ENCODE data around the gene DCLRE1B. TPM values are rescaled to one million over a fixed set of nuclear protein-coding genes. Genes with fewer than 3 reads are reported as not detected.

DCLRE1B gene
- polyA plus RNA-seq, 2 donors: 1.5 to 3.7 TPM

GRCh38 chr1:113901191-113901590, 3.9 kb upstream of the DCLRE1B start:
- Histone ChIP-seq H3K27me3 (ENCODE audit: control insufficient read depth in 1 of 2, insufficient read depth in 2 of 2, low read length in 2 of 2) (no peaks in the 10 kb centered on the region), H3K36me3 (ENCODE audit: control insufficient read depth in 2 of 2, insufficient read depth in 2 of 2, low read length in 1 of 2) (peaks cover 8 to 11% of the 10 kb centered on the region in 2 donors), H3K9me3 (ENCODE audit: control insufficient read depth in 2 of 2, insufficient read depth in 1 of 2, low read depth in 1 of 2, low read length in 1 of 2) (no peaks in the 10 kb centered on the region), H3K4me1 (ENCODE audit: control insufficient read depth in 2 of 2, insufficient read depth in 2 of 2, low read length in 1 of 2) (peaks cover 0 to 2% of the 10 kb centered on the region in 2 donors), H3K27ac (ENCODE audit: low read depth in 2 of 2, low read length in 1 of 2) (no peak overlapping the region), H3K4me3 (ENCODE audit: low read depth in 1 of 2, low read length in 2 of 2) (no peak overlapping the region)
- WGBS, 2 donors: 66 to 83% methylated on average over 3 of the region's 3 CpGs

GRCh38 chr1:113903501-113904292, 1.4 kb upstream of the DCLRE1B start:
- WGBS, 2 donors: 15% methylated on average over 7 of the region's 7 CpGs
- peaks cover 0 to 2% of the 10 kb centered on the region in 2 donors for H3K4me1 ChIP-seq (ENCODE audit: control insufficient read depth in 2 of 2, insufficient read depth in 2 of 2, low read length in 1 of 2)
- peaks cover 0 to 13% of the 10 kb centered on the region in 2 donors for H3K36me3 ChIP-seq (ENCODE audit: control insufficient read depth in 2 of 2, insufficient read depth in 2 of 2, low read length in 1 of 2)
- H3K27me3 ChIP-seq (ENCODE audit: control insufficient read depth in 1 of 2, insufficient read depth in 2 of 2, low read length in 2 of 2): no peaks in the 10 kb centered on the region
- H3K4me3 ChIP-seq (ENCODE audit: low read depth in 1 of 2, low read length in 2 of 2): peak overlapping the region; percentile 65 to 83
- H3K9me3 ChIP-seq (ENCODE audit: control insufficient read depth in 2 of 2, insufficient read depth in 1 of 2, low read depth in 1 of 2, low read length in 1 of 2): no peaks in the 10 kb centered on the region
- H3K27ac ChIP-seq (ENCODE audit: low read depth in 2 of 2, low read length in 1 of 2): peak overlapping the region; percentile 85 to 99

- Histone ChIP-seq H3K27ac (ENCODE audit: low read depth in 2 of 2, low read length in 1 of 2) (peak overlapping the region; percentile 85 to 99), H3K9me3 (ENCODE audit: control insufficient read depth in 2 of 2, insufficient read depth in 1 of 2, low read depth in 1 of 2, low read length in 1 of 2) (no peaks in the 10 kb centered on the region), H3K27me3 (ENCODE audit: control insufficient read depth in 1 of 2, insufficient read depth in 2 of 2, low read length in 2 of 2) (no peaks in the 10 kb centered on the region), H3K4me1 (ENCODE audit: control insufficient read depth in 2 of 2, insufficient read depth in 2 of 2, low read length in 1 of 2) (peaks cover 0 to 2% of the 10 kb centered on the region in 2 donors), H3K4me3 (ENCODE audit: low read depth in 1 of 2, low read length in 2 of 2) (peak overlapping the region; percentile 65 to 83), H3K36me3 (ENCODE audit: control insufficient read depth in 2 of 2, insufficient read depth in 2 of 2, low read length in 1 of 2) (peaks cover 0 to 14% of the 10 kb centered on the region in 2 donors)
- WGBS, 2 donors: 0% methylated on average over 11 of the region's 11 CpGs
Measured at GRCh38 chr1:113904293-113904673, 843 bp upstream of the DCLRE1B start.

- peaks cover 0 to 2% of the 10 kb centered on the region in 2 donors for H3K4me1 ChIP-seq (ENCODE audit: control insufficient read depth in 2 of 2, insufficient read depth in 2 of 2, low read length in 1 of 2)
- peaks cover 0 to 11% of the 10 kb centered on the region in 2 donors for H3K36me3 ChIP-seq (ENCODE audit: control insufficient read depth in 2 of 2, insufficient read depth in 2 of 2, low read length in 1 of 2)
- 0% methylated on average over 17 of the region's 17 CpGs for WGBS, 2 donors
- H3K9me3 ChIP-seq (ENCODE audit: control insufficient read depth in 2 of 2, insufficient read depth in 1 of 2, low read depth in 1 of 2, low read length in 1 of 2): no peaks in the 10 kb centered on the region
- H3K27me3 ChIP-seq (ENCODE audit: control insufficient read depth in 1 of 2, insufficient read depth in 2 of 2, low read length in 2 of 2): no peaks in the 10 kb centered on the region
- peak overlapping the region; percentile 68 to 99 for H3K27ac ChIP-seq (ENCODE audit: low read depth in 2 of 2, low read length in 1 of 2)
- peak overlapping the region; percentile 65 to 83 for H3K4me3 ChIP-seq (ENCODE audit: low read depth in 1 of 2, low read length in 2 of 2)
Measured at GRCh38 chr1:113905435-113905861, 322 bp downstream of the DCLRE1B start.

- Histone ChIP-seq H3K4me3 (ENCODE audit: low read depth in 1 of 2, low read length in 2 of 2) (no peak overlapping the region), H3K36me3 (ENCODE audit: control insufficient read depth in 2 of 2, insufficient read depth in 2 of 2, low read length in 1 of 2) (peaks cover 0 to 12% of the 10 kb centered on the region in 2 donors), H3K4me1 (ENCODE audit: control insufficient read depth in 2 of 2, insufficient read depth in 2 of 2, low read length in 1 of 2) (no peaks in the 10 kb centered on the region), H3K27ac (ENCODE audit: low read depth in 2 of 2, low read length in 1 of 2) (peak overlapping the region in 1 of 2 donors; percentile 59), H3K27me3 (ENCODE audit: control insufficient read depth in 1 of 2, insufficient read depth in 2 of 2, low read length in 2 of 2) (no peaks in the 10 kb centered on the region), H3K9me3 (ENCODE audit: control insufficient read depth in 2 of 2, insufficient read depth in 1 of 2, low read depth in 1 of 2, low read length in 1 of 2) (no peaks in the 10 kb centered on the region)
- 64 to 65% methylated on average over 6 of the region's 6 CpGs for WGBS, 2 donors
Measured at GRCh38 chr1:113912594-113913311, 7.6 kb downstream of the DCLRE1B start.

- Histone ChIP-seq H3K4me1 (ENCODE audit: control insufficient read depth in 2 of 2, insufficient read depth in 2 of 2, low read length in 1 of 2) (no peaks in the 10 kb centered on the region), H3K9me3 (ENCODE audit: control insufficient read depth in 2 of 2, insufficient read depth in 1 of 2, low read depth in 1 of 2, low read length in 1 of 2) (no peaks in the 10 kb centered on the region), H3K27me3 (ENCODE audit: control insufficient read depth in 1 of 2, insufficient read depth in 2 of 2, low read length in 2 of 2) (no peaks in the 10 kb centered on the region), H3K27ac (ENCODE audit: low read depth in 2 of 2, low read length in 1 of 2) (peak overlapping the region in 1 of 2 donors; percentile 59), H3K4me3 (ENCODE audit: low read depth in 1 of 2, low read length in 2 of 2) (no peak overlapping the region), H3K36me3 (ENCODE audit: control insufficient read depth in 2 of 2, insufficient read depth in 2 of 2, low read length in 1 of 2) (peaks cover 0 to 8% of the 10 kb centered on the region in 2 donors)
- WGBS, 2 donors: 46 to 50% methylated on average over 3 of the region's 3 CpGs
Measured at GRCh38 chr1:113913312-113913668, 8.2 kb downstream of the DCLRE1B start.

- H3K4me3 ChIP-seq (ENCODE audit: low read depth in 1 of 2, low read length in 2 of 2): no peak overlapping the region
- WGBS, 2 donors: 81 to 88% methylated on average over 5 of the region's 5 CpGs
- no peaks in the 10 kb centered on the region for H3K9me3 ChIP-seq (ENCODE audit: control insufficient read depth in 2 of 2, insufficient read depth in 1 of 2, low read depth in 1 of 2, low read length in 1 of 2)
- no peaks in the 10 kb centered on the region for H3K4me1 ChIP-seq (ENCODE audit: control insufficient read depth in 2 of 2, insufficient read depth in 2 of 2, low read length in 1 of 2)
- peaks cover 0 to 5% of the 10 kb centered on the region in 2 donors for H3K36me3 ChIP-seq (ENCODE audit: control insufficient read depth in 2 of 2, insufficient read depth in 2 of 2, low read length in 1 of 2)
- no peak overlapping the region for H3K27ac ChIP-seq (ENCODE audit: low read depth in 2 of 2, low read length in 1 of 2)
- no peaks in the 10 kb centered on the region for H3K27me3 ChIP-seq (ENCODE audit: control insufficient read depth in 1 of 2, insufficient read depth in 2 of 2, low read length in 2 of 2)
Measured at GRCh38 chr1:113913887-113914664, 8.9 kb downstream of the DCLRE1B start.

- WGBS, 2 donors: 96 to 98% methylated on average over 5 of the region's 5 CpGs
- Histone ChIP-seq H3K4me1 (ENCODE audit: control insufficient read depth in 2 of 2, insufficient read depth in 2 of 2, low read length in 1 of 2) (no peaks in the 10 kb centered on the region), H3K4me3 (ENCODE audit: low read depth in 1 of 2, low read length in 2 of 2) (no peak overlapping the region), H3K27me3 (ENCODE audit: control insufficient read depth in 1 of 2, insufficient read depth in 2 of 2, low read length in 2 of 2) (no peaks in the 10 kb centered on the region), H3K27ac (ENCODE audit: low read depth in 2 of 2, low read length in 1 of 2) (no peak overlapping the region), H3K36me3 (ENCODE audit: control insufficient read depth in 2 of 2, insufficient read depth in 2 of 2, low read length in 1 of 2) (no peaks in the 10 kb centered on the region), H3K9me3 (ENCODE audit: control insufficient read depth in 2 of 2, insufficient read depth in 1 of 2, low read depth in 1 of 2, low read length in 1 of 2) (no peaks in the 10 kb centered on the region)
Measured at GRCh38 chr1:113916974-113917373, 11.8 kb downstream of the DCLRE1B start.

- H3K4me3 ChIP-seq (ENCODE audit: low read depth in 1 of 2, low read length in 2 of 2): no peak overlapping the region
- H3K9me3 ChIP-seq (ENCODE audit: control insufficient read depth in 2 of 2, insufficient read depth in 1 of 2, low read depth in 1 of 2, low read length in 1 of 2): no peaks in the 10 kb centered on the region
- no peaks in the 10 kb centered on the region for H3K36me3 ChIP-seq (ENCODE audit: control insufficient read depth in 2 of 2, insufficient read depth in 2 of 2, low read length in 1 of 2)
- H3K27me3 ChIP-seq (ENCODE audit: control insufficient read depth in 1 of 2, insufficient read depth in 2 of 2, low read length in 2 of 2): no peaks in the 10 kb centered on the region
- 83 to 87% methylated on average over 2 of the region's 2 CpGs for WGBS, 2 donors
- H3K4me1 ChIP-seq (ENCODE audit: control insufficient read depth in 2 of 2, insufficient read depth in 2 of 2, low read length in 1 of 2): no peaks in the 10 kb centered on the region
- no peak overlapping the region for H3K27ac ChIP-seq (ENCODE audit: low read depth in 2 of 2, low read length in 1 of 2)
Measured at GRCh38 chr1:113917400-113918082, 12.4 kb downstream of the DCLRE1B start.

Measured in esophagus (tissue), 2 donors.